NCI-H2107 treated with DMSO at 0.1 percent for 48 hours (cell line): Measurements from ENCODE around the gene IL16.
"Not testable (repeated sequence)": the region's sequence is repeated elsewhere in the genome, so short reads cannot be mapped to it uniquely, and the experiment has no call there.

Experiments
- DNase-seq: peaks from one replicate; lab custom pipeline; 2025; ENCODE audit not compliant: unreplicated experiment; lab: John Stamatoyannopoulos, UW

IL16 gene

GRCh38 chr15:81331600-81331999 is 134.9 kb downstream of the IL16 start:
- DNase-seq, result no peak

- no peak for DNase-seq
Measured at GRCh38 chr15:81332326-81332725, 135.6 kb downstream of the IL16 start.

GRCh38 chr15:81333363-81333762 is 136.7 kb downstream of the IL16 start:
- no peak for DNase-seq

GRCh38 chr15:81334768-81335435 is 138.2 kb downstream of the IL16 start:
- no peak for DNase-seq

- no peak for DNase-seq
Measured at GRCh38 chr15:81335631-81336030, 139.0 kb downstream of the IL16 start.

GRCh38 chr15:81336568-81336967 is 139.9 kb downstream of the IL16 start:
- DNase-seq, result no peak

GRCh38 chr15:81337241-81337640 is 140.6 kb downstream of the IL16 start:
- DNase-seq, result no peak

- DNase-seq, result no peak
Measured at GRCh38 chr15:81337713-81338157, 141.1 kb downstream of the IL16 start.

- DNase-seq, result no peak
Measured at GRCh38 chr15:81338170-81339007, 141.7 kb downstream of the IL16 start.

GRCh38 chr15:81339321-81339720 is 142.6 kb downstream of the IL16 start:
- DNase-seq, result no peak

GRCh38 chr15:81339851-81340250 is 143.2 kb downstream of the IL16 start:
- no peak for DNase-seq

GRCh38 chr15:81341351-81341750 is 144.7 kb downstream of the IL16 start:
- DNase-seq, result no peak

GRCh38 chr15:81343371-81343770 is 146.7 kb downstream of the IL16 start:
- DNase-seq, result no peak

- no peak for DNase-seq
Measured at GRCh38 chr15:81346611-81347010, 149.9 kb downstream of the IL16 start.

- no peak for DNase-seq
Measured at GRCh38 chr15:81347910-81348309, 151.2 kb downstream of the IL16 start.

GRCh38 chr15:81348691-81349090 is 152.0 kb downstream of the IL16 start:
- DNase-seq, result not testable (repeated sequence)

- DNase-seq, result no peak
Measured at GRCh38 chr15:81349271-81349670, 152.6 kb downstream of the IL16 start.

- no peak for DNase-seq
Measured at GRCh38 chr15:81351651-81352050, 155.0 kb downstream of the IL16 start.

GRCh38 chr15:81356252-81356651 is 159.6 kb downstream of the IL16 start:
- DNase-seq, result no peak

- no peak for DNase-seq
Measured at GRCh38 chr15:81357180-81357686, 160.6 kb downstream of the IL16 start.

GRCh38 chr15:81358248-81358647 is 161.6 kb downstream of the IL16 start:
- no peak for DNase-seq

- DNase-seq, result no peak
Measured at GRCh38 chr15:81360491-81360890, 163.8 kb downstream of the IL16 start.
